Stimulated activated naive B cell treated with anti-CD40 and anti-IgM and Interleukin-4, amounts not matched to agents 10 μg/mL and 1 μg/mL and 100 μg/mL, for 72 hours (primary cell): ENCODE measurements around the gene C9orf43.

Source experiments
- ATAC-seq, 2 donors: fragments of 150-1000 bp; cut with Tn5 transposase; replicated peaks; 2 replicates each; pipeline ENCODE4 v1.10.0; 2021; ENCODE audit warnings: moderate library complexity in 1 of 2
- DNase-seq: peaks from one replicate; pipeline ENCODE4 v3.0.0; 2021
- H3K27ac Mint-ChIP-seq: one replicate; pipeline ENCODE4 v1.8.0; 2022; ENCODE audit warnings: mild to moderate bottlenecking, mixed read lengths
- H3K27me3 Mint-ChIP-seq, 2 donors: one replicate each; pipeline ENCODE4 v1.8.0; 2022; ENCODE audit warnings: mixed read lengths in 2 of 2
- H3K36me3 Mint-ChIP-seq, 2 donors: one replicate each; pipeline ENCODE4 v1.8.0; 2022; ENCODE audit warnings: mixed read lengths in 2 of 2, mild to moderate bottlenecking in 1 of 2
- H3K4me1 Mint-ChIP-seq, 2 donors: one replicate each; pipeline ENCODE4 v1.8.0; 2022; ENCODE audit warnings: mixed read lengths in 2 of 2, mild to moderate bottlenecking in 1 of 2
- H3K4me3 Mint-ChIP-seq, 2 donors: one replicate each; pipeline ENCODE4 v1.8.0; 2022; ENCODE audit warnings: mild to moderate bottlenecking in 2 of 2, mixed read lengths in 2 of 2, moderate library complexity in 1 of 2
- H3K9me3 Mint-ChIP-seq, 2 donors: one replicate each; pipeline ENCODE4 v1.8.0; 2022; ENCODE audit warnings: mixed read lengths in 2 of 2, mild to moderate bottlenecking in 1 of 2

Gene C9orf43

GRCh38 chr9:113456235-113456634 lies 45.7 kb downstream of the C9orf43 start:
- Mint-ChIP-seq H3K36me3 (no peaks in the 10 kb centered on the region), H3K27me3 (no peaks in the 10 kb centered on the region), H3K9me3 (no peaks in the 10 kb centered on the region), H3K27ac (no peak overlapping the region), H3K4me3 (no peak overlapping the region), H3K4me1 (peaks cover 5 to 7% of the 10 kb centered on the region in 2 donors)
- ATAC-seq (no peak), DNase-seq (no peak)

- H3K4me3 Mint-ChIP-seq = no peak overlapping the region
- H3K9me3 Mint-ChIP-seq = no peaks in the 10 kb centered on the region
- peaks cover 0 to 2% of the 10 kb centered on the region in 2 donors for H3K4me1 Mint-ChIP-seq
- DNase-seq (no peak), ATAC-seq (no peak)
- no peaks in the 10 kb centered on the region for H3K27me3 Mint-ChIP-seq
- no peaks in the 10 kb centered on the region for H3K36me3 Mint-ChIP-seq
- no peak overlapping the region for H3K27ac Mint-ChIP-seq
Observed at GRCh38 chr9:113461285-113461684, 50.7 kb downstream of the C9orf43 start.

- no peaks in the 10 kb centered on the region for H3K27me3 Mint-ChIP-seq
- DNase-seq (no peak), ATAC-seq (no peak)
- H3K27ac Mint-ChIP-seq = no peak overlapping the region
- no peaks in the 10 kb centered on the region for H3K9me3 Mint-ChIP-seq
- H3K4me1 Mint-ChIP-seq = no peaks in the 10 kb centered on the region
- H3K36me3 Mint-ChIP-seq = no peaks in the 10 kb centered on the region
- H3K4me3 Mint-ChIP-seq = no peak overlapping the region
Observed at GRCh38 chr9:113461943-113462342, 51.4 kb downstream of the C9orf43 start.

DNA sequence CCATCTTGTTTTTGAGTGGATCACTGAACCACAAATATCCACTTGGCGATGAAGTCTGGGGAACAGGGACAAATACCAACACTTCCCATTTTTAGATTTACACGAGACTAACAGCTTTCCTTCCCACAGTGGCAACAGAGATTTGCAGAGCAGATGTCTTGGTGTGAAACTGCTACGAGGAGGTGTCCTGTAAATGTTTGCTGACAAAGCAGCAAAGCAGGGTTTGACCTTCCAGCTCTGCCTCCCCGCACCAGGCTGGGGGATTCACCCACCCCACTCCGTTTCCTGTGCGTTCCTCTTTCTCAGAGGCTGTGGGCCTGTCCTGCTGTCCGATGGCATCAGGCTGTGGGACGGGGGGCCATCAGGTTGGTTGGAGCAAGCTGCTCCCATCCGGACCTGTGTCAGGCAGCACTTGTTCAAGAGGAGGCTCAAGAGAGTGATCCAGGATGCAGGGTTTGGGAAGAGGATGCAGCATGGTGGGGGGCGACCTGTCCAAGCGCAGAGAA lies 52.3 kb downstream of the C9orf43 start:
- Mint-ChIP-seq H3K27ac (no peak overlapping the region), H3K4me3 (no peak overlapping the region), H3K27me3 (no peaks in the 10 kb centered on the region), H3K9me3 (no peaks in the 10 kb centered on the region), H3K36me3 (no peaks in the 10 kb centered on the region), H3K4me1 (no peaks in the 10 kb centered on the region)
- ATAC-seq (no peak), DNase-seq (no peak)

DNA sequence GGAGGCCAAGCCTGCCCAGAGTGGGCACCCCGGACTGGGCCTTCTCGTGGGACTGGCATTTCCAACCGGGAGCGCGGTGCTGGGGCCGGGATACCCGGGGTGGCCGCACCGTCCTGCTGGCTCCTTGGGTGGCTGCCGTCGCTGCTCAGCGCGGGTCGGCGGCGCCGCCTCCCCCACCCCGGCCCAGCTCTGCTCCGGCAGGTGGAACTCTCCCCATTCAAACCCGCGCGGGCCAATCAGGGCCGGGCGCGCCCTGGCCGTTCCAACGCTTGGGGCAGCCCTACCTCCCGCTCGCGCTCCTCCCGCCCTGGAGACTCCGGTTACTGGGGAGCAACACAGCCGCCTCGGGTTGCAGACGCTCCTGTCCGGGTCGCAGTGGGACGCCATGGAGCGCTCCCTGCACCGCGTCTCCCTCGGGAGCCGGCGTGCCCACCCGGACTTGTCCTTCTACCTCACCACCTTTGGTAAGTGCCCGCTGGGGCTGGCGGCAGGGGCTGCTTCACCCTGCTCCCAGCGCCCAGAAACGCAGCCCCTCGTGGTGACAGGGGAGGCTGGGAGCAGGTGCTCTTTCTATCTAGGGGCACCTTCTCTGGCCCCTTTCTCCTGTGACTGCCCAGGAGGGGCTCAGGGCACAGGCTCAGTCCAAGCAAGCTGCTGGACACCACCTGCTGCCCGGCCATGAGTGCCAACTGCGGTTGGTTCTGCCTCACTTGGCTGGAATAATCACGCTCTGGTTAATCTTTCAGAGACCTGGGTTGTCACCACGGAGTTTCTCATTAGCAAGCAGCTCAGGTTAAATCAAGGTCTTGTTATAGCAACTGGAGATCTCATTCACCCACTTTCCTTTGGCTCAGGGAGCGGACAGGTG lies 53.1 kb downstream of the C9orf43 start, which contains the start of gene RGS3:
Gene RGS3, plus strand, starts transcription at position 310 of the 868 bp plus-strand sequence. Its CDS starts 76 bp downstream, at position 386.
- ATAC-seq = no peak
- Mint-ChIP-seq H3K36me3 (no peaks in the 10 kb centered on the region), H3K27ac (no peak within 1 kb of the TSS), H3K27me3 (no peaks in the 10 kb centered on the region), H3K4me1 (no peaks in the 10 kb centered on the region), H3K9me3 (no peaks in the 10 kb centered on the region), H3K4me3 (no peak within 1 kb of the TSS)
- no peak for DNase-seq

DNA sequence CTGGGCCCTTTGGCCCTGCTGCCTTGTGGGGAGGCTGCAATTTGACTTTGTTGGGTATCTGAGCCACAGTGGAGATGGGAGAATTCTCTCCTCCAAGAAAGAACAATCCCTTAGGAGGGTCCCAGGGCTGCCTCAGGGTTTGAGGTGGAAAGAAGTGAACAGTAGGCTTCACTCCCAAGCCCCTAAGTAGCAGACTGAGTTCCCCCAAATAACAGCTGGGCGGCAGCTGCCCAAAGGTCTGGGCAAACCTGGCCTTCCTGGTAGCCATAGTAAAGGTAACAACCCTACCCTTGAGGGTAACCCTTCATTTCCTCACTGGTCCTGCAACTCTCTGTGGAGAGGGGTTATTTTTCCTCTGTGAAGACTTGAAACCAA lies 53.7 kb downstream of the C9orf43 start:
- Mint-ChIP-seq H3K4me1 (no peaks in the 10 kb centered on the region), H3K36me3 (no peaks in the 10 kb centered on the region), H3K9me3 (no peaks in the 10 kb centered on the region), H3K27ac (no peak overlapping the region), H3K4me3 (no peak overlapping the region), H3K27me3 (no peaks in the 10 kb centered on the region)
- DNase-seq (no peak), ATAC-seq (no peak)

GRCh38 chr9:113465599-113466140 lies 55.1 kb downstream of the C9orf43 start:
- ATAC-seq (no peak), DNase-seq (no peak)
- Mint-ChIP-seq H3K4me3 (no peak overlapping the region), H3K27me3 (no peaks in the 10 kb centered on the region), H3K4me1 (no peaks in the 10 kb centered on the region), H3K36me3 (no peaks in the 10 kb centered on the region), H3K9me3 (no peaks in the 10 kb centered on the region), H3K27ac (no peak overlapping the region)

- H3K27ac Mint-ChIP-seq = no peak overlapping the region
- H3K4me3 Mint-ChIP-seq = no peak overlapping the region
- no peaks in the 10 kb centered on the region for H3K36me3 Mint-ChIP-seq
- H3K4me1 Mint-ChIP-seq = no peaks in the 10 kb centered on the region
- no peaks in the 10 kb centered on the region for H3K9me3 Mint-ChIP-seq
- ATAC-seq (no peak), DNase-seq (no peak)
- peaks cover 0 to under 1% of the 10 kb centered on the region in 2 donors for H3K27me3 Mint-ChIP-seq
Observed at GRCh38 chr9:113467183-113467582, 56.6 kb downstream of the C9orf43 start.

DNA sequence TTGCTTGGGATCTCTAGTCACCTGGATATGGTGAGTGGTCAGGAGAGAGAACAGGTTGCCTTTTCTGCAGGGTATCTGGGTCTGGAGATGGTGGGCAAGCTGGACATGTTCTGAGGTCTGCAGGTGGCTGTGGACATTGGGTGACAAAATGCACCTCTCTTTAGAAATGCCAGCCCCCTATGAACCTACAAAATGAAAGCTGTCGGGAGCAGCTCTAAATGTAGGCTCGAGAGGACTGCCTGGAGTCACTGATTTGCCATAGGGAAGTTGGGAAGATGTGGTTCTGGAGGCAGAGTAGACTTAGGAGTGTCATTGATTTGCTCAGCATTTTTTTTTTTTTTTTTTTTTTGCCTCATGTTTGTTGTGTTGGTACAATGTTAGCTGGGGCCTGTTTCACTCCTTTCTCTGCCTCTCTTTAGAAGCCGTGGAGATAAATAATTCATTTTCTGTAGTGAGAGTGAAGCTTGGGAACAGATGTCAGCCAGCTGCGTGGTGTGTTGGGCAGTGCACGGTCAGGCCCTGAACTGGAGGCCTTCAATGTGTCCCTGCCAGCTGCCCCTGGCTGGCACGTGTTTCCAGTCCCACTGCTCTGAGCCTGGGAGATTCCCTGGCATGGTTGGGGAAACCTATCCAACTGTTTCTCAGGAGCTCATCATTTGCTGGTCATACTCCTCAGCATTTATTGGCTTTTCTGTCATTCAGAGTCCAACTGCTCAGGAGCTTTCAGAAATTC lies 58.3 kb downstream of the C9orf43 start:
- Mint-ChIP-seq H3K4me3 (no peak overlapping the region), H3K4me1 (no peaks in the 10 kb centered on the region), H3K27ac (no peak overlapping the region), H3K9me3 (no peaks in the 10 kb centered on the region), H3K36me3 (no peaks in the 10 kb centered on the region), H3K27me3 (peaks cover 0 to 5% of the 10 kb centered on the region in 2 donors)
- ATAC-seq = no peak
- DNase-seq = no peak

DNA sequence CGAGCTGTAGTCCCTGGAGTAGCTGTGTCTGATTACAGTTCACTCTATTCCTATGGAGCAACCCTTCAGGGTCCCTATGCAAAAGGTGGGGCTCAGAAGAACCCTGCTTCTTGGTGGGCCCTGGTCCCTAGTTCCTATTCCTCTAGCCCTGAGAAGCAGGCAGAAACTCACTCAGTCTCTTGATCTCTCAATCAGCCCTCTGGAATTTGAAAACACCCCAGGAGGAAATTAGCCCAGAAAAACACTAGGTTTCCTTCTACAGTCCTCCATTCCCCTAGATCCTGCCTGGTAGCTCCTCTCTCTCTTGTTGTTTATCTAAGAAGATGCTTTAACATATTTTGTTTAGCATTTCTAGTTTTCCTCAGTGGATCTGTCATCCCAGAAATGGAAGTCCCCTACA lies 60.6 kb downstream of the C9orf43 start:
- H3K27me3 Mint-ChIP-seq = peaks cover 7 to 9% of the 10 kb centered on the region in 2 donors
- no peaks in the 10 kb centered on the region for H3K9me3 Mint-ChIP-seq
- no peaks in the 10 kb centered on the region for H3K4me1 Mint-ChIP-seq
- ATAC-seq = no peak
- no peaks in the 10 kb centered on the region for H3K36me3 Mint-ChIP-seq
- peak overlapping the region; percentile 17 for H3K27ac Mint-ChIP-seq
- no peak overlapping the region for H3K4me3 Mint-ChIP-seq
- DNase-seq = no peak

DNA sequence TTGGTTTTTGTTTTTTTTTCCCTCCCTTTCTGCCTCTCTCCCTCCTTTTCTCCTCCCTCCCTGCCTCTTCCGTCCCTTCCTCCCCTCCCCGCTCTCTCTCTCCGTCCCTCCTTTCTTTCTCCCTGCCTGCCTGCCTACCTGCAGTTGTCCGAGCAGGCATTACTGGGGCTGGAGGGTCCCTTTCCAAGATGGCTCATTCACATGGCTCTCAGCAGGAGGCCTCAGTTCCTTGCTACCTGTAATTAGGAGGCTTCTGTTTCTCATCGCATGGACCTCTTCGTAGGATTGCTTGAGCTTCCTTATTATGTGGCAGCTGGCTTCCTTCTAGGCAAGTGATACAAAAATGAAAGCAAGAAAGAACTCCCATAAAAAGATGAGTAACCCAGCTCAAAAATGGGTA lies 61.0 kb downstream of the C9orf43 start:
- no peak for DNase-seq
- Mint-ChIP-seq H3K36me3 (no peaks in the 10 kb centered on the region), H3K9me3 (no peaks in the 10 kb centered on the region), H3K27me3 (peaks cover 9 to 11% of the 10 kb centered on the region in 2 donors), H3K27ac (no peak overlapping the region), H3K4me3 (no peak overlapping the region), H3K4me1 (no peaks in the 10 kb centered on the region)
- no peak for ATAC-seq

- no peak for DNase-seq
Observed at GRCh38 chr9:113472199-113472598, 61.7 kb downstream of the C9orf43 start.

DNA sequence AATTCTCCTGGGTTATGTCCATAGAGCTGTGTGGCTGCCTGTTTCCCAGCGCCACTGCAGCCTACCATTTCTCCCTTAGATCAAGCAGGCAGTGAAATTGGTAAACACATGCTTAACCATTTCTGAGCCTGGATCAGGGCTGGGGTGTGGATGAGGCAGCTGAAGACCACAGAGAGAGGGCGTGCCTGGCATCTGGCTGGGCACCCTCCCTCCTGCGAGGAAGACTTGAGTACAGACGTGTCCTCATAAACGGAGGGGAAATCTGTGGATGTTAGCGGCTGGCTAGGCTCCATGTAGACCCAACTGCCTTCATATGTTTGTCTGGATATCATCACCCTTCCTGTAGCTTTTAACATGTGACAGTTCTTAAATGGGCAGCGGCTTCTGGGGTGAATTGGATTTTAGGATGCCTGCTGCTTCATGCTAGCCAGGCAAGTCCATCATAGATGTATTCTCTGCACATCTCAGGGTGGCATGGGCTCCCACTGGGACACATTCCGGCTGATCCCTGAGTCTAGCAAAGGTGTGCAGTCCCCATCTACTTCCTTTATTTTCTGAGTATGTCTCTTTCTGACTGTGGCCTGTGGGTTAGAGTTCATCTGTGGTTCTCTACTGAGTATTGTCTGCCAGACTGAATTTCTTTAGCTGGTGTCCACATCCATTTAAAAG lies 63.9 kb downstream of the C9orf43 start:
- Mint-ChIP-seq H3K27ac (no peak overlapping the region), H3K9me3 (no peaks in the 10 kb centered on the region), H3K4me1 (no peaks in the 10 kb centered on the region), H3K36me3 (no peaks in the 10 kb centered on the region), H3K27me3 (peaks cover 13 to 21% of the 10 kb centered on the region in 2 donors), H3K4me3 (no peak overlapping the region)
- DNase-seq (no peak), ATAC-seq (no peak)

More at GRCh38 chr9:113472199-113472598, 61.7 kb downstream of the C9orf43 start:
- peaks cover 9 to 11% of the 10 kb centered on the region in 2 donors for H3K27me3 Mint-ChIP-seq
- no peaks in the 10 kb centered on the region for H3K4me1 Mint-ChIP-seq
- no peaks in the 10 kb centered on the region for H3K9me3 Mint-ChIP-seq
- H3K27ac Mint-ChIP-seq = no peak overlapping the region
- no peak overlapping the region for H3K4me3 Mint-ChIP-seq
- H3K36me3 Mint-ChIP-seq = no peaks in the 10 kb centered on the region
- ATAC-seq = no peak

GRCh38 chr9:113475031-113475430 lies 64.5 kb downstream of the C9orf43 start:
- H3K27ac Mint-ChIP-seq = no peak overlapping the region
- no peak for ATAC-seq

More at GRCh38 chr9:113475031-113475430, 64.5 kb downstream of the C9orf43 start:
- H3K4me1 Mint-ChIP-seq = no peaks in the 10 kb centered on the region
- no peaks in the 10 kb centered on the region for H3K36me3 Mint-ChIP-seq
- H3K27me3 Mint-ChIP-seq = peaks cover 13 to 21% of the 10 kb centered on the region in 2 donors
- no peak overlapping the region for H3K4me3 Mint-ChIP-seq
- no peaks in the 10 kb centered on the region for H3K9me3 Mint-ChIP-seq
- no peak for DNase-seq
